ENCODE results near the gene GPX2. TPM values are rescaled to one million over a fixed set of nuclear protein-coding genes. Genes with fewer than 3 reads are reported as not detected.

Gene GPX2
- polyA plus RNA-seq, 1 donor from 2014 or later = not detected

Small RNAs within 50 kb of the gene (small RNA-seq; reads per million reads assigned to genes)
- gene RPPH1-2P = 0 reads per million in 3 experiments

Other genes starting within 250 kb of the GPX2 start
- 15.8 and 27.3 TPM in 2 replicates for gene PLEKHG3, start 238.3 kb downstream of the GPX2 start, polyA plus RNA-seq
- gene SPTB, start 62.8 kb downstream of the GPX2 start, polyA plus RNA-seq = 1.9 and 2.8 TPM in 2 replicates
- gene CHURC1, start 28.3 kb downstream of the GPX2 start, polyA plus RNA-seq = 40.5 and 69.5 TPM in 2 replicates
- 42.0 and 56.4 TPM in 2 replicates for gene RAB15, start 29.6 kb upstream of the GPX2 start, polyA plus RNA-seq
- gene FNTB, start 44.1 kb upstream of the GPX2 start, polyA plus RNA-seq = 6.7 and 14.2 TPM in 2 replicates
- gene MAX, start 159.8 kb upstream of the GPX2 start, polyA plus RNA-seq = 51.3 and 55.3 TPM in 2 replicates